Tibial artery (tissue), 4 donors: ENCODE data around the gene TLE4.

Source experiments
- DNase-seq, 2 donors: peaks; one replicate each; pipeline ENCODE4 v3.0.0-alpha.2; 2019
- H3K27ac ChIP-seq, 2 donors: fragments of 200-600 bp; sonication (generic) in 1 of 2; 1 replicate in 1 of 2; 2 replicates in 1 of 2; pipeline ENCODE4 v1.5.1; 2018 to 2019; ENCODE audit warnings: mild to moderate bottlenecking in 1 of 2
- H3K27me3 ChIP-seq, 2 donors: fragments of 200-600 bp; sonication (generic) in 1 of 2; one replicate each; pipeline versions ENCODE4 v1.5.1 to v1.6.0; 2016 to 2019
- H3K36me3 ChIP-seq, 3 donors: fragments of 200-600 bp; sonication (generic) in 2 of 3; one replicate each; pipeline ENCODE4 v1.5.1; 2016 to 2019; ENCODE audit warnings: mild to moderate bottlenecking in 2 of 3
- H3K4me1 ChIP-seq, 4 donors: fragments of 200-600 bp; sonication (generic) in 2 of 4; 1 replicate in 3 of 4; 2 replicates in 1 of 4; pipeline ENCODE4 v1.5.1; 2016 to 2019
- H3K4me3 ChIP-seq, 2 donors: fragments of 200-600 bp; sonication (generic) in 1 of 2; 1 replicate in 1 of 2; 2 replicates in 1 of 2; pipeline ENCODE4 v1.5.1; 2018 to 2019; ENCODE audit warnings: mild to moderate bottlenecking in 2 of 2
- H3K9me3 ChIP-seq, 3 donors: fragments of 200-600 bp; sonication (generic) in 1 of 3; one replicate each; pipeline ENCODE4 v1.5.1; 2016 to 2019
- CTCF ChIP-seq, 2 experiments: fragments of 200-600 bp in 1 of 2; fragments of 450-650 bp in 1 of 2; IDR thresholded peaks; one replicate each; pipeline ENCODE4 v1.5.1; 2017 to 2019; ENCODE audit warnings: antibody characterized with exemption in 2 of 2, mild to moderate bottlenecking in 1 of 2, moderate library complexity in 1 of 2
- intact Hi-C: fragments of 100-400 bp; cut with DNase I; formaldehyde crosslinking; loops from one replicate; pipeline ENCODE4 v1.15.0; 2023; ENCODE audit warnings: low total_unique reads

Gene TLE4

DNA sequence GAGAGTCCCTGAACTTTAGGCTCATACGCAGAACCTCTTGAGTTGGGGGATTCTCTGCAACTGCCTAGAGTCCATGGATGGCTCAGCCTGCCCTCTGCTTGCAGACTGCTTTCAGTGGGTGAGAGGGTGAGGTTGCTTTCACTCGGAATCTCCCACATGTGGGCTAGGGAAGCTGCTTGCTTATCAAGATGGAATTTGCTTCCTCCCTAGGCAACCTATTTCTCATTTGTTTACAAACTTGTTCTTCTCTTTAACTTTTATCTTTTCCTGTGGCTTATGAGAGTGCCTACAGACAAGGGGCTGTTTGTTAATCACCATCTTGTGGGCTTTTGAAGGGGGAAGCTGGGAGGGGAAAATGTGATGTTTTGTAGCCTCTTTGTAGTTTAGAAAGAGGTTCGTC, 10.0 kb downstream of the TLE4 start:
- Histone ChIP-seq H3K27ac (no peak overlapping the region), H3K36me3 (peaks cover 0 to 4% (median 0%) of the 10 kb centered on the region in 3 donors), H3K9me3 (no peaks in the 10 kb centered on the region), H3K27me3 (no peaks in the 10 kb centered on the region), H3K4me1 (peaks cover 0 to 61% (median 8%) of the 10 kb centered on the region in 4 donors), H3K4me3 (no peak overlapping the region)
- TF ChIP-seq CTCF (IDR thresholded peaks at IDR 0.05) = no peak
- no peak for DNase-seq
- intact Hi-C loops = no loop called here

DNA sequence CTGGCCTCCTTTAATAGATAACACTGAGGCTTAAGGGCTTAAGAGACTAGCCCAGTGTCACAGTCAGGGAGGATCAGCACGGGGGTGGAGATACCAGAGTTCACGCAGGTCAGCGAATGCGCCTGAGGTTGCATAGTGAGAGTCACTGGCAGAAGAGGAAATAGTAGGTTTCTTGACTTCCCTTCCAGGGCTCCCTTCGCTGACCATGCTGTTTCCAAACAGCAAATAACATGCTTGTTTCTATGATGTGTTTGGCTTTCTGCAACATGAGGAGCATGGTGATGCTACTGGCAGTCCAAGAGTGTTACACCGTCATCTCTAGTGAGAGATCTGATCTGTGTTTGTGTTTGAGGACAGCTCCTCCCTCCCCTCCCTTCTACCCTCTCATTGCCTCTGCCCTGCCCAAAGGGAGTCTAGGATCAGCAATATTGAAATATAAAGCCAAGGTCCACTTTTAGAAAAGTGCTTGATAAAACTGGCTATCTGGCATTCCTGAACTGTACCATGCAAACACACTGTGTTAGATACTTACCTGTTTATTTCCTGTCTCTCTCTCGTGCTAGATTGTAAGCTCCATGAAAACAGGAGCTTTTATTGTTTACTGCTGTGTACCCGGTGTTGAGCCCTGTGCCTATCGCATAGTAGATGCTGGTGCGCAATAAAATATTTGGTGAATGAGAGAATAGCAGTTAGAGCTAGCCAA, 12.3 kb downstream of the TLE4 start:
- peaks cover 0 to 4% (median 0%) of the 10 kb centered on the region in 3 donors for H3K36me3 ChIP-seq
- intact Hi-C loops = no loop called here
- no peaks in the 10 kb centered on the region for H3K9me3 ChIP-seq
- no peak overlapping the region for H3K27ac ChIP-seq
- H3K4me3 ChIP-seq = no peak overlapping the region
- H3K27me3 ChIP-seq = no peaks in the 10 kb centered on the region
- DNase-seq = peak in 1 of 2 donors; percentile 57
- peaks cover 0 to 50% (median 4%) of the 10 kb centered on the region in 4 donors for H3K4me1 ChIP-seq
- TF ChIP-seq CTCF (IDR thresholded peaks at IDR 0.05) = no peak

GRCh38 chr9:79584655-79584982, 12.9 kb downstream of the TLE4 start:
- no peaks in the 10 kb centered on the region for H3K9me3 ChIP-seq
- no peak overlapping the region for H3K27ac ChIP-seq
- H3K36me3 ChIP-seq = peaks cover 0 to 4% (median 0%) of the 10 kb centered on the region in 3 donors
- TF ChIP-seq CTCF (IDR thresholded peaks at IDR 0.05) = no peak
- H3K4me3 ChIP-seq = no peak overlapping the region
- intact Hi-C loops = no loop called here
- H3K4me1 ChIP-seq = peaks cover 0 to 51% (median 4%) of the 10 kb centered on the region in 4 donors
- no peak for DNase-seq
- H3K27me3 ChIP-seq = no peaks in the 10 kb centered on the region

DNA sequence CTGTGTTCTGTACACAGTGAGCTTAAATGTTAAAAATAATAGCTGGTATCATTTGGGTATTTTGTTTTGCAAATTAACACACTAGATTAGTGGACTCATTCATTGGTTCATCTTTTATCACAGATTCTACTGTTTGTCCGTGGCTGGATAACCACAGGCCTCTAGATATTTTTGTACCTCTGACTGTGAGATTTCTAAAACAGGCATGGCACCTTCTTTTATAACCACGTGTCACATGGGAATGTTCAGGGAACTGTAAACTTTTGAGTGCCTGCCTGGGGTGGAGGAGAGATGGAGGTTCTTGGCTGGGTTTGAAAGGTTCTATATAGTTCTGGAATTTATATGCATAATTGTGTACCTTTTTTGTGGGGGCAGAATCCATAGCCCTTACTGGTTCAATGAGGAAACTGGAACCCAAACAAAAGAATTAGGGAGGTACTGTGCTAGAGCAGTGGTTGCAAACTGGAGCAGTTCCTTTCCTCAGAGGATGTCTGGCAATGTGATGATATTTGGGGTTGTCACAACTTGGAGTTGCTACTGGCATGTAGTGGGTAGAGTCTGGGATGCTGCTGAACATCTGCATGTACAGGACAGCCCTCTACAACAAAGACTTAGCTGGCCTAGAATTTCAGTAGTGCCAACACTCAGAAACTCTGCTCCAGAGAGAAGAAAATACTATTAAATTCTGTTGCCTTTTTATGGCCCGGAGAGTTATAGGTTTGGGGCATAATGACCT, 16.9 kb downstream of the TLE4 start:
- intact Hi-C loops = no loop called here

DNA sequence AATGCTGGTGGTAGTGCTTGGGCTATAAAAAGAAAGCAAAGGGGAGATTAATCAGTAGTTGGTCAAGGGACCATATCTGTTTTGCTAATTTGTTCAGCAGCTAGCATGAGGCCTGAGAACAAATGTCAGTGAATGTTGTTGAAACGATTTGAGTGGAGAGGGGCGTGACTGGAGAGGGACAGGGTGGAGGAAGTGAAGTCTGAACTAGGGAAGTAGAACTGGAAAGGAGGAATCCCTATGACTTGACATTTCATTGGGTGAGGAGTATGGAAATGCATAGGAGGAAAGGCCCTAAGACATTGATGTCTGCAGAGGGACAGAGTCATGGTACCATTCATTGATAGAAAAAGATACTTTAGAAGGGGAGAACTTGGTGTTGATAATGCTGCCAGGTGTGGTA, 19.7 kb downstream of the TLE4 start:
- TF ChIP-seq CTCF (IDR thresholded peaks at IDR 0.05) = no peak
- intact Hi-C loops = loop anchor here (10.0 kb wide), 1 partner anchor 1413 kb away; no protein-coding TSS in a partner anchor
- H3K4me1 ChIP-seq = peaks cover 0 to 23% (median 0%) of the 10 kb centered on the region in 4 donors

More for the DNA sequence above, 16.9 kb downstream of the TLE4 start:
- H3K4me1 ChIP-seq = peaks cover 0 to 44% (median 1%) of the 10 kb centered on the region in 4 donors
- H3K36me3 ChIP-seq = no peaks in the 10 kb centered on the region
- no peak overlapping the region for H3K27ac ChIP-seq
- H3K4me3 ChIP-seq = no peak overlapping the region
- H3K27me3 ChIP-seq = no peaks in the 10 kb centered on the region
- no peaks in the 10 kb centered on the region for H3K9me3 ChIP-seq
- no peak for TF ChIP-seq CTCF (IDR thresholded peaks at IDR 0.05)
- DNase-seq = no peak

More for the DNA sequence above, 19.7 kb downstream of the TLE4 start:
- DNase-seq = no peak
- H3K27me3 ChIP-seq = no peaks in the 10 kb centered on the region
- no peaks in the 10 kb centered on the region for H3K9me3 ChIP-seq
- no peak overlapping the region for H3K4me3 ChIP-seq
- H3K27ac ChIP-seq = no peak overlapping the region
- H3K36me3 ChIP-seq = no peaks in the 10 kb centered on the region
